ENCODE data around the gene AMFR.

- TF ChIP-seq SMAD1 (IDR thresholded peaks at IDR 0.05; ENCODE audit: low read depth, partially characterized antibody) (no peak), GABPA (IDR thresholded peaks at IDR 0.05; ENCODE audit: low read depth) (no peak), POLR2AphosphoS5 (IDR thresholded peaks at IDR 0.05; ENCODE audit: low read length) (no peak)
Observed at GRCh38 chr16:56312028-56312300, 113.4 kb downstream of the AMFR start.

Data from GM12878 (cell line).